Placental pericyte (primary cell): Measurements from ENCODE around the gene OR2AP1. TPM values are rescaled to one million over a fixed set of nuclear protein-coding genes. Genes with fewer than 3 reads are reported as not detected.

Source experiments
- total RNA-seq: library from RNA; depleted of rRNA; stranded (reverse); fragments of >200 nt; gene quantifications from 2 replicates; pipeline ENCODE4 v1.2.3, GENCODE V29; 2012

Gene OR2AP1
- total RNA-seq, result not detected in 2 replicates

GRCh38 chr12:55572168-55572567 lies at the start of gene OR2AP1:
TSS of gene OR2AP1 (plus strand) at chr12:55572468. CDS start at chr12:55574415, 1,947 bp downstream.

GRCh38 chr12:55549302-55549701 lies 23.0 kb upstream of the OR2AP1 start, which contains the start of gene OR6C4:
TSS of gene OR6C4 (plus strand) at chr12:55549602. CDS start at chr12:55551227, 1,625 bp downstream.

Other genes starting within 250 kb of the OR2AP1 start
- gene OR6C3, start 241.7 kb upstream of the OR2AP1 start, total RNA-seq, result not detected in 2 replicates
- gene OR6C75, start 209.5 kb upstream of the OR2AP1 start, total RNA-seq, result not detected in 2 replicates
- not detected in 2 replicates for gene OR6C65, start 171.9 kb upstream of the OR2AP1 start, total RNA-seq
- not detected in 2 replicates for gene OR6C76, start 146.2 kb upstream of the OR2AP1 start, total RNA-seq
- not detected in 2 replicates for gene OR6C2, start 128.4 kb upstream of the OR2AP1 start, total RNA-seq
- gene OR6C70, start 102.3 kb upstream of the OR2AP1 start, total RNA-seq, result not detected in 2 replicates
- gene OR6C68, start 80.1 kb upstream of the OR2AP1 start, total RNA-seq, result not detected in 2 replicates
- gene OR6C4, start 22.9 kb upstream of the OR2AP1 start, total RNA-seq, result not detected in 2 replicates
- not detected in 2 replicates for gene OR10P1, start 64.4 kb downstream of the OR2AP1 start, total RNA-seq
- under 0.01 and 0.14 TPM in 2 replicates for gene ITGA7, start 135.4 kb downstream of the OR2AP1 start, total RNA-seq
- gene BLOC1S1, start 143.6 kb downstream of the OR2AP1 start, total RNA-seq, result 55.7 and 100 TPM in 2 replicates
- 0.66 and 6.2 TPM in 2 replicates for gene RDH5, start 147.9 kb downstream of the OR2AP1 start, total RNA-seq
- 942 and 1,516 TPM in 2 replicates for gene CD63, start 156.5 kb downstream of the OR2AP1 start, total RNA-seq
- gene GDF11, start 170.7 kb downstream of the OR2AP1 start, total RNA-seq, result 5.3 and 10.6 TPM in 2 replicates
- gene SARNP, start 245.3 kb downstream of the OR2AP1 start, total RNA-seq, result 53.3 and 65.9 TPM in 2 replicates
- gene ORMDL2, start 245.6 kb downstream of the OR2AP1 start, total RNA-seq, result 26.3 and 27.8 TPM in 2 replicates